ENCODE measurements around the gene COPE. TPM values are rescaled to one million over a fixed set of nuclear protein-coding genes. Genes with fewer than 3 reads are reported as not detected.
A peak's percentile ranks its signal among the peaks of the same experiment; 100 is the strongest.

Gene COPE
- polyA plus RNA-seq, 1 experiment: 170 TPM

DNA sequence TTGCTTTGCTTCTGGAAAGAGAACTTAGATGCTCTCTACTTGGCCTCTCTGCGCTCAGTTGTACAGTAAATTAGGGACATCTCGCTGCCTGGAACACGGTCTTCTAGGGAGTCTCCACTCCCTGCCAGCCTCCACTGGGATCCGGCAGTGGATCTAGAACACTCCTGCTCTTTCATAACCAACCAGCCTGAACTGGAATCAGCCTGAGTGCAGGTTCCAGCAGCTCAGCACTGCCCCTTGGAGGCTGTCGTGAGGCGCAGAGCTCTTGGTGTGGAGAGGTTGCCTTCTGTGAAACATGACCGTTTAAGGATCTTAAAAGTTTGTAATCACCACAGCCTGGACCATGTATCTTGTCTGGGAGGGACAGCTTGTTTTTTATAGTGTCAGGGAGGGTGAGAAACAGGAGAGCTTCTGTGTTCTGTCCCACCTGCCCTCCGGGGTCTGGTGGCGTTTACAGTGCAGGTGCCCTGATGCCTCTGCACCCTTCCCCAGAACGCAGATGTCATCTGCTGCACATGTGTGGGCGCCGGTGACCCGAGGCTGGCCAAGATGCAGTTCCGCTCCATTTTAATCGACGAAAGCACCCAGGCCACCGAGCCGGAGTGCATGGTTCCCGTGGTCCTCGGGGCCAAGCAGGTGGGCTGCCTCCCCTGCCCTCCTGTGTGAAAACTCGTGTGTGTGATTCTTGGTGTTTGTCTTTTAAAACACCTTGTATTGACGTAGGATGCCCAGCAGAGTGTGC is 62.6 kb downstream of the COPE start:
- no peak for DNase-seq (ENCODE audit: low read depth, low spot score)
- H3K9me3 ChIP-seq (ENCODE audit: control insufficient read depth, insufficient read depth, low read length): no peaks in the 10 kb centered on the region; the same call in 1 of the 2 replicates
- POLR2A ChIA-PET: interaction anchor here (0.6 kb wide), 1 partner anchor 178 kb away, joined by 3 read pairs; no protein-coding TSS in a partner anchor
- TF ChIP-seq, protein P1, sequence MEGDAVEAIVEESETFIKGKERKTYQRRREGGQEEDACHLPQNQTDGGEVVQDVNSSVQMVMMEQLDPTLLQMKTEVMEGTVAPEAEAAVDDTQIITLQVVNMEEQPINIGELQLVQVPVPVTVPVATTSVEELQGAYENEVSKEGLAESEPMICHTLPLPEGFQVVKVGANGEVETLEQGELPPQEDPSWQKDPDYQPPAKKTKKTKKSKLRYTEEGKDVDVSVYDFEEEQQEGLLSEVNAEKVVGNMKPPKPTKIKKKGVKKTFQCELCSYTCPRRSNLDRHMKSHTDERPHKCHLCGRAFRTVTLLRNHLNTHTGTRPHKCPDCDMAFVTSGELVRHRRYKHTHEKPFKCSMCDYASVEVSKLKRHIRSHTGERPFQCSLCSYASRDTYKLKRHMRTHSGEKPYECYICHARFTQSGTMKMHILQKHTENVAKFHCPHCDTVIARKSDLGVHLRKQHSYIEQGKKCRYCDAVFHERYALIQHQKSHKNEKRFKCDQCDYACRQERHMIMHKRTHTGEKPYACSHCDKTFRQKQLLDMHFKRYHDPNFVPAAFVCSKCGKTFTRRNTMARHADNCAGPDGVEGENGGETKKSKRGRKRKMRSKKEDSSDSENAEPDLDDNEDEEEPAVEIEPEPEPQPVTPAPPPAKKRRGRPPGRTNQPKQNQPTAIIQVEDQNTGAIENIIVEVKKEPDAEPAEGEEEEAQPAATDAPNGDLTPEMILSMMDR (IDR thresholded peaks at IDR 0.05; ENCODE audit: low read depth, low read length): peak; percentile 50
- H3K27ac ChIP-seq (ENCODE audit: low read depth, low read length): no peak overlapping the region
- CTCF ChIA-PET: interaction anchor here (4.9 to 6.2 kb wide), 2 partner anchors 9 to 10 kb away, joined by 25 to 38 read pairs; no protein-coding TSS in a partner anchor
- H3K4me3 ChIP-seq (ENCODE audit: low read depth, low read length): no peak overlapping the region
- no peaks in the 10 kb centered on the region for H3K27me3 ChIP-seq (ENCODE audit: control insufficient read depth, insufficient read depth, low read length)

DNA sequence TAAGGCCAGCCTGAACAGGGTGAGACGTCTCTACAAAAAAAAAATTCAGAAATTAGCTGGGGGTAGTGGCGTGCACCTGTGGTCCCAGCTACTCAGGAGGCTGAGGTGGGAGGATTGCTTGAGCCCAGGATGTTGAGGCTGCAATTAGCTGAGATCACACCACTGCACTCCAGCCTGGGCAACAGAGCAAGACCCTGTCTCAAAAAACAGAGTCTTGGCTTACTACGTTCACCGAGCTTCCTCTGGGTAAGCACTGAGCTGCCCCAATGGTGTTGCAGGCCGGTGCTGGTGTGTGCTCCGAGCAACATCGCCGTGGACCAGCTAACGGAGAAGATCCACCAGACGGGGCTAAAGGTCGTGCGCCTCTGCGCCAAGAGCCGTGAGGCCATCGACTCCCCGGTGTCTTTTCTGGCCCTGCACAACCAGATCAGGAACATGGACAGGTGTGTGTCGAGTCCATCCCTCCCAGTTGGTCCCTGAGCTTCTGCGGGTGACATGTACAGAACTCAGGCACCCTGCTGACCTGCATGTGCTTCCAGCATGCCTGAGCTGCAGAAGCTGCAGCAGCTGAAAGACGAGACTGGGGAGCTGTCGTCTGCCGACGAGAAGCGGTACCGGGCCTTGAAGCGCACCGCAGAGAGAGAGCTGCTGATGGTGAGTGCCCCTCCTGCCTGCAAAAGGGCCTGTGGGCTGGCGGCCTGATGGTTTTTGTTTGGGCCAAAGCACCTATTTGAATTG is 63.4 kb downstream of the COPE start:
- no peak overlapping the region for H3K4me3 ChIP-seq (ENCODE audit: low read depth, low read length)
- ChIA-PET POLR2A (interaction anchor here (0.6 kb wide), 1 partner anchor 177 kb away, joined by 3 read pairs; no protein-coding TSS in a partner anchor), CTCF (interaction anchor here (1.2 to 6.2 kb wide), 4 partner anchors 8 to 12 kb away, joined by 3 to 38 read pairs (median 15); no protein-coding TSS in a partner anchor)
- TF ChIP-seq, protein P1 (IDR thresholded peaks at IDR 0.05; ENCODE audit: low read depth, low read length): no peak
- H3K27me3 ChIP-seq (ENCODE audit: control insufficient read depth, insufficient read depth, low read length): no peaks in the 10 kb centered on the region
- H3K27ac ChIP-seq (ENCODE audit: low read depth, low read length): no peak overlapping the region
- no peaks in the 10 kb centered on the region; the same call in 1 of the 2 replicates for H3K9me3 ChIP-seq (ENCODE audit: control insufficient read depth, insufficient read depth, low read length)
- DNase-seq (ENCODE audit: low read depth, low spot score): no peak

DNA sequence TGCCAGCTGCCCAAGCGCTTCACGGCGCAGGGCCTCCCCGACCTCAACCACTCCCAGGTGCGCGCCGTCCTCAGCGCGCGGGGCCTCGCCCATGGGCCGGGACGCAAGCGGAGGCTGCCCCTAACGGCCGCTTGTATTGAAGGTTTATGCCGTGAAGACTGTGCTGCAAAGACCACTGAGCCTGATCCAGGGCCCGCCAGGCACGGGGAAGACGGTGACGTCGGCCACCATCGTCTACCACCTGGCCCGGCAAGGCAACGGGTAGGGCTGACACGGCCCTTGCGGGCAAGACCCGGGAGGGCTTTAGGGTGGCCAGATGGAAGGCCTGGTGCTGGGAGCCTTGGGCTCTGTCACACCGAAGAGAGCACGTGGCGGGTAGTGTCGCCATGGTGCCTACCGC is 64.2 kb downstream of the COPE start:
- POLR2A ChIA-PET: no interaction called here
- H3K27me3 ChIP-seq (ENCODE audit: control insufficient read depth, insufficient read depth, low read length): no peaks in the 10 kb centered on the region
- H3K4me3 ChIP-seq (ENCODE audit: low read depth, low read length): no peak overlapping the region
- DNase-seq (ENCODE audit: low read depth, low spot score): no peak
- H3K27ac ChIP-seq (ENCODE audit: low read depth, low read length): no peak overlapping the region
- CTCF ChIA-PET: interaction anchor here (1.2 to 4.9 kb wide), 3 partner anchors 8 to 12 kb away, joined by 3 to 25 read pairs (median 5); no protein-coding TSS in a partner anchor
- TF ChIP-seq, protein P1 (IDR thresholded peaks at IDR 0.05; ENCODE audit: low read depth, low read length): no peak
- H3K9me3 ChIP-seq (ENCODE audit: control insufficient read depth, insufficient read depth, low read length): no peaks in the 10 kb centered on the region; the same call in 1 of the 2 replicates

DNA sequence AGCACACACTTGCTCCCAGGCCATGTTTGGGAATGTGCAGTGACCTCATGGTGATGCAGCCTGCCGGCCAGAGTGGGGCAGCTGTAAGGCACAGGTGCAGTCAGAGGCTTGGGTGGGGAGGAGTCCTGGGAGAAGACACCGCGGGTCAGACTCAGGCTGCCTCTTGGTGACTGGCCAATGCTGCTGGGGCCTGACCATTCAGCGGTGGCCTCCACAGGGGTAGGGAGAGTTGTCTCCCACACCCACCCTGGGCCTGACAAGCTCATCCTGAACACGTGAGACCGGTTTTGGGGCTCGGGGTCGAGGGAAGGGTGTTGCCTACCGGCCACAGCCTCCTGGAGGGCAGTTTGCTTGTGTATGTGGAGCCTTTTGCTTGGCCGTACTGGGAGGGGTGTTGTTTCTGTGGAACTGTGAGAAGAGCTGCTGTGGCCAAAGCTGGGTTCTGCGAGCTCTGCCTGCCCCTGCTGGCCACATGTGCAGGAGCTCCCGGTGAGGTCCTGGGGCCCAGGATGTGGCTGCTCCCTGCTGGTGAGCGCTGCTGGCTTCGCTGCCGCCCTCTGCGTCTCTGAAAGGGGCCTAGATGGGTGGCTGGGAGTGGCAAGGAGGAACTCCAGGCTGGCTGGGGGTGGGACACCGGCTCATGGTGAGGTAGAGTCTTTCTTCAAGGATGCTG is 65.3 kb downstream of the COPE start:
- ChIA-PET POLR2A (no interaction called here), CTCF (interaction anchor here (4.9 kb wide), 1 partner anchor 13 kb away, joined by 25 read pairs; no protein-coding TSS in a partner anchor)
- no peaks in the 10 kb centered on the region for H3K27me3 ChIP-seq (ENCODE audit: control insufficient read depth, insufficient read depth, low read length)
- H3K27ac ChIP-seq (ENCODE audit: low read depth, low read length): no peak overlapping the region
- TF ChIP-seq, protein P1 (IDR thresholded peaks at IDR 0.05; ENCODE audit: low read depth, low read length): no peak
- no peaks in the 10 kb centered on the region; the same call in 1 of the 2 replicates for H3K9me3 ChIP-seq (ENCODE audit: control insufficient read depth, insufficient read depth, low read length)
- H3K4me3 ChIP-seq (ENCODE audit: low read depth, low read length): no peak overlapping the region
- no peak for DNase-seq (ENCODE audit: low read depth, low spot score)
